HL-60 (cell line): Measurements from ENCODE around the gene F7.

Source experiments
- DNase-seq, 2 experiments: peaks; one replicate each; pipeline ENCODE4 v3.0.0-alpha.2; 2010 to 2020; ENCODE audit warnings: low read depth in 1 of 2, low spot score in 1 of 2
- H3K27ac ChIP-seq: fragments of 250-450 bp; sonication (Bioruptor Pico); replicated peaks from 2 replicates; pipeline ENCODE4 v1.5.1; 2020; ENCODE audit warnings: mild to moderate bottlenecking, moderate library complexity
- H3K27me3 ChIP-seq: fragments of 250-450 bp; sonication (Bioruptor Pico); 2 replicates; pipeline ENCODE4 v1.5.1; 2021; ENCODE audit warnings: mild to moderate bottlenecking, moderate library complexity; ENCODE audit not compliant: insufficient read depth, poor library complexity, severe bottlenecking
- H3K4me3 ChIP-seq: replicated peaks from 2 replicates; pipeline ENCODE4 v1.5.1; 2011; ENCODE audit warnings: mild to moderate bottlenecking, control low read depth, low read length; ENCODE audit not compliant: insufficient read depth
- CTCF ChIP-seq: IDR thresholded peaks from one replicate; pipeline ENCODE4 v1.5.1; 2011; ENCODE audit warnings: low read length, control low read depth, inconsistent platforms; ENCODE audit not compliant: insufficient read depth
- GABPA ChIP-seq: IDR thresholded peaks from 2 replicates; pipeline ENCODE4 v1.6.1; 2012; ENCODE audit warnings: low read depth
- POLR2AphosphoS5 ChIP-seq: IDR thresholded peaks from 2 replicates; pipeline ENCODE4 v1.6.1; 2012; ENCODE audit warnings: low read depth
- REST ChIP-seq: IDR thresholded peaks from 2 replicates; pipeline ENCODE4 v1.6.1; 2012; ENCODE audit warnings: low read depth; ENCODE audit not compliant: insufficient replicate concordance
- SPI1 ChIP-seq: IDR thresholded peaks from 2 replicates; pipeline ENCODE4 v1.6.1; 2012; ENCODE audit warnings: low read depth, mild to moderate bottlenecking, borderline replicate concordance

The F7 gene

DNA sequence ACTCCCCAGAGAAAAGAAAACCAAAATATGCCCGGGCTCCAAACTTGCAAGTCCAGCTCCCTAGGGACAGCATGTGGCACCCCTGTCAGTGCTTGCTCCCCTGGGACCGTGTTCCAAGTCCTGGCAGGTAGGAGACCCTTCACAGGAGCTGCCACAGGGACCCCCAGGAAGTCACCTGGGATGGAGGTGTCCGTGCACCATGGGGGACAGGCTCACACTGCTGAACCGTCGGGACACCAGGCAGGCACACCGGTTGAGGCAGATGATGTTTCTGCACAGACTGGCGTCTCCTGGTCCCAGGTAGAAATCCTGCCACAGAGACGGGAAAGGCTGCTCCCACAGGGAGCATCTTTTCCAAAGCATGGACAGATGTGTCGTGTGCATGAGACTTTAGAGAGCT, 41.2 kb downstream of the F7 start:
- no peak for TF ChIP-seq GABPA
- TF ChIP-seq POLR2AphosphoS5: no peak
- no peak for TF ChIP-seq REST
- no peak for TF ChIP-seq CTCF
- TF ChIP-seq SPI1: no peak
- Histone ChIP-seq H3K27me3 (no peaks in the 10 kb centered on the region), H3K4me3 (no peak overlapping the region), H3K27ac (no peak overlapping the region)
- DNase-seq: no peak

- no peak overlapping the region for H3K27ac ChIP-seq
- no peak for DNase-seq
- TF ChIP-seq CTCF (no peak), SPI1 (no peak), REST (no peak), POLR2AphosphoS5 (no peak), GABPA (no peak)
- no peaks in the 10 kb centered on the region for H3K27me3 ChIP-seq
- no peak overlapping the region for H3K4me3 ChIP-seq
These were observed 41.6 kb downstream of the F7 start for GRCh38 chr13:113147206-113147605.

- no peak overlapping the region for H3K4me3 ChIP-seq
- no peak for DNase-seq
- no peak overlapping the region for H3K27ac ChIP-seq
- no peaks in the 10 kb centered on the region for H3K27me3 ChIP-seq
- TF ChIP-seq SPI1 (no peak), REST (no peak), GABPA (no peak), POLR2AphosphoS5 (no peak), CTCF (no peak)
These were observed 42.8 kb downstream of the F7 start for GRCh38 chr13:113148407-113148806.
